ENCODE data around the gene SH3BP2.

DNA sequence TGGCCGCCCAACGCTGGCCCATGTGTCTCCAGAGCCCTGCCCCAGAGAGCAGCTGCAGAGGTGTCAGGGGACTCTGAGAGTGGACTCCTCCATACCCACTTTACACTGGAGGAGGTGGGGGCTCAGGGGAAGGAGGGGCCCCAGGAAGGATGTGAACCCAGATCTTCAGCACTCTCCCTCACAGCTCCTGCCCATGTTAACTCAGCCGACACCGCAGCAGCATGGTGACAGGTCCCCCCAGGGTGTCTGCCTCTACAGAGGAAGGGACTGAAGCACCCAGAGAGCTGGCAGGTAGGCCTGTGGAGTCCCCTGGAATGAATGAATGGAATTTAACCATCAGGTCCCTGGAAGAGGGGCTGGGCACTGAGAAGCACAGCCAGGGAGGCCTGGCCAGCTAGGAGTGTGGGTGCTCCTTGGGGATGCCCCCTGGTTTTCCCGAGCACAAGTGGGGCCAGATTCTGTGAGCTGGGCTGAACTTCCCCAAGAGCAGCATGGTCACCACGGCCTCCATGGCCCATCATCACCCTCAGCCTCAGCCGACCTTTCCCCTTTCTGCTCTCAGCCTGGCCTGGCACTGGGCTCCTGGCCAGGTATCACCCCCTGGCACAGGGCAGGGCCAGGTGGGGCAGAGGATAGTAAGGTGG, 21.9 kb downstream of the SH3BP2 start:
- TF ChIP-seq, protein P1, sequence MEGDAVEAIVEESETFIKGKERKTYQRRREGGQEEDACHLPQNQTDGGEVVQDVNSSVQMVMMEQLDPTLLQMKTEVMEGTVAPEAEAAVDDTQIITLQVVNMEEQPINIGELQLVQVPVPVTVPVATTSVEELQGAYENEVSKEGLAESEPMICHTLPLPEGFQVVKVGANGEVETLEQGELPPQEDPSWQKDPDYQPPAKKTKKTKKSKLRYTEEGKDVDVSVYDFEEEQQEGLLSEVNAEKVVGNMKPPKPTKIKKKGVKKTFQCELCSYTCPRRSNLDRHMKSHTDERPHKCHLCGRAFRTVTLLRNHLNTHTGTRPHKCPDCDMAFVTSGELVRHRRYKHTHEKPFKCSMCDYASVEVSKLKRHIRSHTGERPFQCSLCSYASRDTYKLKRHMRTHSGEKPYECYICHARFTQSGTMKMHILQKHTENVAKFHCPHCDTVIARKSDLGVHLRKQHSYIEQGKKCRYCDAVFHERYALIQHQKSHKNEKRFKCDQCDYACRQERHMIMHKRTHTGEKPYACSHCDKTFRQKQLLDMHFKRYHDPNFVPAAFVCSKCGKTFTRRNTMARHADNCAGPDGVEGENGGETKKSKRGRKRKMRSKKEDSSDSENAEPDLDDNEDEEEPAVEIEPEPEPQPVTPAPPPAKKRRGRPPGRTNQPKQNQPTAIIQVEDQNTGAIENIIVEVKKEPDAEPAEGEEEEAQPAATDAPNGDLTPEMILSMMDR (IDR thresholded peaks at IDR 0.05; ENCODE audit: poor library complexity, severe bottlenecking): no peak
- TF ChIP-seq EZH2 (IDR thresholded peaks at IDR 0.05; ENCODE audit: borderline replicate concordance, insufficient read depth, low read length, poor library complexity, severe bottlenecking) (no peak), MXI1 (conservative IDR thresholded peaks at IDR 0.05; ENCODE audit: poor library complexity, severe bottlenecking) (no peak), EP300 (conservative IDR thresholded peaks at IDR 0.05; ENCODE audit: poor library complexity, severe bottlenecking) (no peak), SMC3 (conservative IDR thresholded peaks at IDR 0.05; ENCODE audit: poor library complexity) (no peak), TAF1 (IDR thresholded peaks at IDR 0.05; ENCODE audit: low read depth) (no peak)
- TF ChIP-seq, protein P2, sequence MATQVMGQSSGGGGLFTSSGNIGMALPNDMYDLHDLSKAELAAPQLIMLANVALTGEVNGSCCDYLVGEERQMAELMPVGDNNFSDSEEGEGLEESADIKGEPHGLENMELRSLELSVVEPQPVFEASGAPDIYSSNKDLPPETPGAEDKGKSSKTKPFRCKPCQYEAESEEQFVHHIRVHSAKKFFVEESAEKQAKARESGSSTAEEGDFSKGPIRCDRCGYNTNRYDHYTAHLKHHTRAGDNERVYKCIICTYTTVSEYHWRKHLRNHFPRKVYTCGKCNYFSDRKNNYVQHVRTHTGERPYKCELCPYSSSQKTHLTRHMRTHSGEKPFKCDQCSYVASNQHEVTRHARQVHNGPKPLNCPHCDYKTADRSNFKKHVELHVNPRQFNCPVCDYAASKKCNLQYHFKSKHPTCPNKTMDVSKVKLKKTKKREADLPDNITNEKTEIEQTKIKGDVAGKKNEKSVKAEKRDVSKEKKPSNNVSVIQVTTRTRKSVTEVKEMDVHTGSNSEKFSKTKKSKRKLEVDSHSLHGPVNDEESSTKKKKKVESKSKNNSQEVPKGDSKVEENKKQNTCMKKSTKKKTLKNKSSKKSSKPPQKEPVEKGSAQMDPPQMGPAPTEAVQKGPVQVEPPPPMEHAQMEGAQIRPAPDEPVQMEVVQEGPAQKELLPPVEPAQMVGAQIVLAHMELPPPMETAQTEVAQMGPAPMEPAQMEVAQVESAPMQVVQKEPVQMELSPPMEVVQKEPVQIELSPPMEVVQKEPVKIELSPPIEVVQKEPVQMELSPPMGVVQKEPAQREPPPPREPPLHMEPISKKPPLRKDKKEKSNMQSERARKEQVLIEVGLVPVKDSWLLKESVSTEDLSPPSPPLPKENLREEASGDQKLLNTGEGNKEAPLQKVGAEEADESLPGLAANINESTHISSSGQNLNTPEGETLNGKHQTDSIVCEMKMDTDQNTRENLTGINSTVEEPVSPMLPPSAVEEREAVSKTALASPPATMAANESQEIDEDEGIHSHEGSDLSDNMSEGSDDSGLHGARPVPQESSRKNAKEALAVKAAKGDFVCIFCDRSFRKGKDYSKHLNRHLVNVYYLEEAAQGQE (IDR thresholded peaks at IDR 0.05; ENCODE audit: borderline replicate concordance): no peak

Measured in neural cell (in vitro differentiated cells).